ENCODE results near the gene FRMPD1.
"Not testable (repeated sequence)": the region's sequence is repeated elsewhere in the genome, so short reads cannot be mapped to it uniquely, and the experiment has no call there.

GRCh38 chr9:37752112-37752511 is 101.4 kb downstream of the FRMPD1 start:
- not testable (repeated sequence) for TF ChIP-seq CTCF (IDR thresholded peaks at IDR 0.05 in 4 of 5, conservative IDR thresholded peaks at IDR 0.05 in 1 of 5); POLR2A (IDR thresholded peaks at IDR 0.05)

Measured in gastrocnemius medialis (tissue), 4 donors.